ENCODE measurements around the gene ACSM4. TPM values are rescaled to one million over a fixed set of nuclear protein-coding genes. Genes with fewer than 3 reads are reported as not detected.
"Not testable (repeated sequence)": the region's sequence is repeated elsewhere in the genome, so short reads cannot be mapped to it uniquely, and the experiment has no call there.

ACSM4 gene
- total and polyA plus RNA-seq, 5 donors from 2014 or later, result not detected

- Histone ChIP-seq H3K36me3 (ENCODE audit: control insufficient read depth, insufficient read depth, low read length) (no peaks in the 10 kb centered on the region), H3K27ac (ENCODE audit: insufficient read depth, low read length, poor library complexity, severe bottlenecking) (no peak overlapping the region), H3K9me3 (ENCODE audit: control insufficient read depth in 2 of 2, low read length in 2 of 2) (no peaks in the 10 kb centered on the region), H3K27me3 (ENCODE audit: control insufficient read depth, insufficient read depth, low read length) (peaks cover 10% of the 10 kb centered on the region), H3K4me3 (ENCODE audit: low read depth, low read length) (no peak overlapping the region), H3K4me1 (ENCODE audit: control insufficient read depth, insufficient read depth, low read length, poor library complexity, severe bottlenecking) (no peaks in the 10 kb centered on the region)
- Mint-ChIP-seq H3K27ac (no peak overlapping the region), H3K27me3 (peaks cover 7% of the 10 kb centered on the region), H3K36me3 (no peaks in the 10 kb centered on the region), H3K4me3 (no peak overlapping the region), H3K4me1 (no peaks in the 10 kb centered on the region), H3K9me3 (no peaks in the 10 kb centered on the region)
- DNase-seq, result no peak
- no peak for ATAC-seq (ENCODE audit: low read depth in 2 of 2)
Observed at GRCh38 chr12:7304456-7304855, 584 bp downstream of the ACSM4 start.

DNA sequence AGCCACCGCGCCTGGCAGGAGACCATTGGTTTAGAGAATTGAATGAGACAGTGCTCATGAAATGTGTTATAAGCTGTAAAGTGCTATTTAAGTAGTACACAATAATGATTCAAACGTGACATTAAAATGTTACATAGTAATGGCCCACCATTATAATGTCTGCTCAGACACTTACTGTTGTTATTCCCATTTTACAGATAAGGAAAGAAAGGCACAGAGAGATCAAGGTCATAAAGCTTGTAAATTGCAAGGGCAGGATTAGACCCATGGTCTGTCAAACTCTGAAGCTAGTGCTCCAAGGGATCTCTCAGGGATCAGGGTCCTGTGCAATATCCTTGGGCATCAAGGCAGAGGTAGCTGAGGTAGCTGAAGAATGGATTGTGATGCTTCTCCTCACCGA is 6.2 kb downstream of the ACSM4 start:
- H3K9me3 Mint-ChIP-seq, result no peaks in the 10 kb centered on the region
- H3K36me3 Mint-ChIP-seq, result no peaks in the 10 kb centered on the region
- no peak overlapping the region for H3K4me3 Mint-ChIP-seq

GRCh38 chr12:7319930-7320329 is 16.1 kb downstream of the ACSM4 start:
- H3K9me3 ChIP-seq (ENCODE audit: control insufficient read depth in 2 of 2, low read length in 2 of 2), result no peaks in the 10 kb centered on the region
- H3K4me3 Mint-ChIP-seq, result no peak overlapping the region
- no peak overlapping the region for H3K4me3 ChIP-seq (ENCODE audit: low read depth, low read length)
- no peaks in the 10 kb centered on the region for H3K36me3 Mint-ChIP-seq
- H3K27me3 Mint-ChIP-seq, result peaks cover 7% of the 10 kb centered on the region
- H3K36me3 ChIP-seq (ENCODE audit: control insufficient read depth, insufficient read depth, low read length), result no peaks in the 10 kb centered on the region
- peaks cover 0 to 3% (median 0%) of the 10 kb centered on the region in 7 donors for H3K9me3 Mint-ChIP-seq
- no peaks in the 10 kb centered on the region for H3K4me1 Mint-ChIP-seq
- DNase-seq (peak in 1 of 3 donors; percentile 2), ATAC-seq (ENCODE audit: low read depth in 2 of 2) (no peak)
- H3K27ac ChIP-seq (ENCODE audit: insufficient read depth, low read length, poor library complexity, severe bottlenecking), result no peak overlapping the region
- H3K27ac Mint-ChIP-seq, result no peak overlapping the region
- no peaks in the 10 kb centered on the region for H3K4me1 ChIP-seq (ENCODE audit: control insufficient read depth, insufficient read depth, low read length, poor library complexity, severe bottlenecking)
- peaks cover 2% of the 10 kb centered on the region for H3K27me3 ChIP-seq (ENCODE audit: control insufficient read depth, insufficient read depth, low read length)

More for the DNA sequence above, 6.2 kb downstream of the ACSM4 start:
- Histone ChIP-seq H3K4me3 (ENCODE audit: low read depth, low read length) (no peak overlapping the region), H3K27ac (ENCODE audit: insufficient read depth, low read length, poor library complexity, severe bottlenecking) (no peak overlapping the region), H3K4me1 (ENCODE audit: control insufficient read depth, insufficient read depth, low read length, poor library complexity, severe bottlenecking) (no peaks in the 10 kb centered on the region), H3K27me3 (ENCODE audit: control insufficient read depth, insufficient read depth, low read length) (peaks cover 7% of the 10 kb centered on the region), H3K36me3 (ENCODE audit: control insufficient read depth, insufficient read depth, low read length) (no peaks in the 10 kb centered on the region), H3K9me3 (ENCODE audit: control insufficient read depth in 2 of 2, low read length in 2 of 2) (no peaks in the 10 kb centered on the region)
- H3K4me1 Mint-ChIP-seq, result no peaks in the 10 kb centered on the region
- H3K27me3 Mint-ChIP-seq, result peaks cover 5% of the 10 kb centered on the region
- DNase-seq (no peak), ATAC-seq (ENCODE audit: low read depth in 2 of 2) (no peak)
- no peak overlapping the region for H3K27ac Mint-ChIP-seq

DNA sequence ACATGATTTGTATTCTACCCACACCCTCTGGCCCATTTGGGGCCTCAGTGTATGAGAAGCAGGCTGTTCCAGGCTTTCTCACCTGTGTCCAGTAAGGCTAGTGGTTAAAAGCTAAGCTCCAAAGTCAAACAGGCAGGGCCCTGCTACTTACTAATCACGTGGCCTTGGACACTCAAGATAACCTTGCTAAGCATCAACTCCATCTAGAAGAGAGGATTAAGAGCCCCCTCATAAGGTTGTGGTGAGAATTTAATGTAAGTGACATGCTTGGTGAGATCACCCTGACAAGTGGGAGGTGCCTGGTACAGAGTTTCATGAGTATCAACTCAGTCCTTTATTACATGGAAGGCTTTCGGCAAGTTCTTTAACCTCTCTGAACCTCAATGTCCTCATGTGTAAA is 17.8 kb downstream of the ACSM4 start:
- no peak overlapping the region for H3K4me3 ChIP-seq (ENCODE audit: low read depth, low read length)
- no peaks in the 10 kb centered on the region for H3K36me3 ChIP-seq (ENCODE audit: control insufficient read depth, insufficient read depth, low read length)
- Mint-ChIP-seq H3K4me3 (no peak overlapping the region), H3K4me1 (no peaks in the 10 kb centered on the region), H3K9me3 (peaks cover 0 to 4% (median 0%) of the 10 kb centered on the region in 7 donors), H3K27me3 (peaks cover 12% of the 10 kb centered on the region), H3K36me3 (no peaks in the 10 kb centered on the region), H3K27ac (no peak overlapping the region)
- no peaks in the 10 kb centered on the region for H3K4me1 ChIP-seq (ENCODE audit: control insufficient read depth, insufficient read depth, low read length, poor library complexity, severe bottlenecking)
- H3K27me3 ChIP-seq (ENCODE audit: control insufficient read depth, insufficient read depth, low read length), result no peaks in the 10 kb centered on the region
- no peak for DNase-seq
- H3K27ac ChIP-seq (ENCODE audit: insufficient read depth, low read length, poor library complexity, severe bottlenecking), result no peak overlapping the region
- no peak for ATAC-seq (ENCODE audit: low read depth in 2 of 2)
- no peaks in the 10 kb centered on the region for H3K9me3 ChIP-seq (ENCODE audit: control insufficient read depth in 2 of 2, low read length in 2 of 2)

DNA sequence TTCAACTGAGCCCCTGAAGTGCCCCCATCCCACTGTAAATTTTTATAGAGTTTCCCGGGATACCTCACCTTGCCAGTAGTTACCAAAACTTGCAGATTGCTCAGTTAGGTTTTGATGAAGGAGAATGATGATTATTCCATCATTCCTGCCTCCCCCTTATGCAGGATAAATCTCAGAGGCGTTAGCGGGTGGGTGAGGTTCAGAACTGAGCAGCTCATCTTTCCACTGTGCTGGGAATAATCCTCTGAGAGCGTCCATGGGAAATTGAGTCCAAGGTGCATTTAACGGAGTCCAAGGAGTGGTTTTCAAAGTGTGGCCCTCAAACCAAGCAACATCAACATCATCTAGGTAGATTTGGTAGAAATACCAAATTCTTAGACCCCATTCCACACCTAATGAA is 18.7 kb downstream of the ACSM4 start:
- H3K27ac ChIP-seq (ENCODE audit: insufficient read depth, low read length, poor library complexity, severe bottlenecking), result no peak overlapping the region
- no peaks in the 10 kb centered on the region for H3K36me3 Mint-ChIP-seq
- H3K36me3 ChIP-seq (ENCODE audit: control insufficient read depth, insufficient read depth, low read length), result no peaks in the 10 kb centered on the region
- no peaks in the 10 kb centered on the region for H3K4me1 ChIP-seq (ENCODE audit: control insufficient read depth, insufficient read depth, low read length, poor library complexity, severe bottlenecking)
- H3K9me3 ChIP-seq (ENCODE audit: control insufficient read depth in 2 of 2, low read length in 2 of 2), result no peaks in the 10 kb centered on the region
- no peak overlapping the region for H3K27ac Mint-ChIP-seq
- H3K27me3 ChIP-seq (ENCODE audit: control insufficient read depth, insufficient read depth, low read length), result peaks cover 3% of the 10 kb centered on the region
- no peak overlapping the region for H3K4me3 ChIP-seq (ENCODE audit: low read depth, low read length)
- DNase-seq (no peak), ATAC-seq (ENCODE audit: low read depth in 2 of 2) (no peak)
- peaks cover 0 to 4% (median 0%) of the 10 kb centered on the region in 7 donors for H3K9me3 Mint-ChIP-seq
- H3K4me1 Mint-ChIP-seq, result no peaks in the 10 kb centered on the region
- H3K4me3 Mint-ChIP-seq, result no peak overlapping the region
- H3K27me3 Mint-ChIP-seq, result peaks cover 10% of the 10 kb centered on the region

DNA sequence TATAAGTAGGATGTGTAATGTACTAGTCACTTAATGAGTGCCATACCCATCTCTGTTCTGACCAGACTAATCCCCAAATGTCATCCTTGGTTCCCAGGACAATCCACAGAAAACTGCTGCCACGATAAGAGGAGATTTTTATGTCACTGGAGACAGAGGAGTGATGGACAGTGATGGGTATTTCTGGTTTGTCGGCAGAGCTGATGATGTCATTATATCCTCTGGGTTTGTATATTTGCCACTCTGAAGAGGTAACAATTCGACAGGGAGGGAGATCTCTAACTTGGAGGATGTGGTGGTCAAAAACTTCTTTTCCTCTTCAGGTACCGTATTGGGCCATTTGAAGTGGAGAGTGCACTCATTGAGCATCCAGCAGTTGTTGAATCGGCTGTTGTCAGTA is 20.3 kb downstream of the ACSM4 start:
- Mint-ChIP-seq H3K4me1 (no peaks in the 10 kb centered on the region), H3K9me3 (peaks cover 0 to 3% (median 0%) of the 10 kb centered on the region in 7 donors), H3K36me3 (no peaks in the 10 kb centered on the region), H3K4me3 (no peak overlapping the region), H3K27ac (peak overlapping the region in 1 of 3 donors; percentile 7), H3K27me3 (peaks cover 5% of the 10 kb centered on the region)
- ATAC-seq (ENCODE audit: low read depth in 2 of 2) (no peak), DNase-seq (no peak)
- Histone ChIP-seq H3K4me3 (ENCODE audit: low read depth, low read length) (no peak overlapping the region), H3K36me3 (ENCODE audit: control insufficient read depth, insufficient read depth, low read length) (no peaks in the 10 kb centered on the region), H3K4me1 (ENCODE audit: control insufficient read depth, insufficient read depth, low read length, poor library complexity, severe bottlenecking) (no peaks in the 10 kb centered on the region), H3K27ac (ENCODE audit: insufficient read depth, low read length, poor library complexity, severe bottlenecking) (no peak overlapping the region), H3K27me3 (ENCODE audit: control insufficient read depth, insufficient read depth, low read length) (peaks cover 7% of the 10 kb centered on the region), H3K9me3 (ENCODE audit: control insufficient read depth in 2 of 2, low read length in 2 of 2) (no peaks in the 10 kb centered on the region)

GRCh38 chr12:7327918-7328317 is 24.0 kb downstream of the ACSM4 start:
- DNase-seq, result no peak
- H3K4me1 Mint-ChIP-seq, result no peaks in the 10 kb centered on the region
- peaks cover 0 to 5% (median under 1%) of the 10 kb centered on the region in 7 donors for H3K9me3 Mint-ChIP-seq
- Histone ChIP-seq H3K4me3 (ENCODE audit: low read depth, low read length) (no peak overlapping the region), H3K27me3 (ENCODE audit: control insufficient read depth, insufficient read depth, low read length) (peaks cover 7% of the 10 kb centered on the region), H3K4me1 (ENCODE audit: control insufficient read depth, insufficient read depth, low read length, poor library complexity, severe bottlenecking) (no peaks in the 10 kb centered on the region), H3K9me3 (ENCODE audit: control insufficient read depth in 2 of 2, low read length in 2 of 2) (peaks cover 0 to 2% of the 10 kb centered on the region in 2 experiments), H3K36me3 (ENCODE audit: control insufficient read depth, insufficient read depth, low read length) (no peaks in the 10 kb centered on the region), H3K27ac (ENCODE audit: insufficient read depth, low read length, poor library complexity, severe bottlenecking) (no peak overlapping the region)
- no peak for ATAC-seq (ENCODE audit: low read depth in 2 of 2)
- peaks cover 5% of the 10 kb centered on the region for H3K27me3 Mint-ChIP-seq
- no peak overlapping the region for H3K27ac Mint-ChIP-seq
- H3K36me3 Mint-ChIP-seq, result no peaks in the 10 kb centered on the region
- no peak overlapping the region for H3K4me3 Mint-ChIP-seq

- H3K4me1 ChIP-seq (ENCODE audit: control insufficient read depth, insufficient read depth, low read length, poor library complexity, severe bottlenecking); H3K27me3 ChIP-seq (ENCODE audit: control insufficient read depth, insufficient read depth, low read length); H3K4me3 Mint-ChIP-seq; DNase-seq; H3K4me3 ChIP-seq (ENCODE audit: low read depth, low read length); H3K27ac ChIP-seq (ENCODE audit: insufficient read depth, low read length, poor library complexity, severe bottlenecking); H3K27me3 Mint-ChIP-seq; H3K9me3 ChIP-seq (ENCODE audit: control insufficient read depth in 2 of 2, low read length in 2 of 2); H3K27ac Mint-ChIP-seq; H3K4me1 Mint-ChIP-seq; H3K36me3 Mint-ChIP-seq; ATAC-seq (ENCODE audit: low read depth in 2 of 2); H3K36me3 ChIP-seq (ENCODE audit: control insufficient read depth, insufficient read depth, low read length): not testable (repeated sequence)
- peaks cover 0 to 12% (median 4%) of the 10 kb centered on the region in 7 donors for H3K9me3 Mint-ChIP-seq
Observed at GRCh38 chr12:7337790-7338189, 33.9 kb downstream of the ACSM4 start.
